Uterus (tissue), 2 donors: ENCODE results near the gene KCTD19.

ENCODE experiments used
- POLR2A ChIP-seq, 2 donors: fragments of 450-650 bp; IDR thresholded peaks; one replicate each; pipeline ENCODE4 v1.6.1; 2016; ENCODE audit warnings: antibody characterized with exemption in 2 of 2, mild to moderate bottlenecking in 1 of 2, moderate library complexity in 1 of 2
- TF ChIP-seq, protein P1 (sequence below), 4 experiments: fragments of 200-600 bp in 2 of 4; fragments of 450-650 bp in 2 of 4; sonication (generic) in 2 of 4; IDR thresholded peaks; one replicate each; pipeline ENCODE4 v1.5.1; 2016 to 2019; ENCODE audit warnings: antibody characterized with exemption in 4 of 4, mild to moderate bottlenecking in 2 of 4, moderate library complexity in 1 of 4

DNA sequence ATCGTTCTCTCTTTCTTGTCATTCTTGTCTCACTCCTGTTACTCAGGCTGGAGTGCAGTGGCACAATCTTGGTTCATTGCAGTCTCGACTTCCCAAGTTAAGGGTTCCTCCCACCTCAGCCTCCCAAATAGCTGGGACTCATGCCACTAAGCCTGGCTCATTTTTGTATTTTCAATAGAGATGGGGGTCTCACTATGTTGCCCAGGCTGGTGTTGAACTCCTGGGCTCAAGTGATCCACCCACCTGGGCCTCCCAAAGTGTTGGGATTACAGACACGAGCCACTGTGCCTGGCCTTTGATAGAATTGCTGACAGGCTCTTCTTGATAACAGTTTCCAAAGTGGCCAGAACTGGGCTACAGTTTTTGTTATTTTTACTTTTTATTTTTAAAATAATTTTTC is 34.5 kb upstream of the KCTD19 start:
- TF ChIP-seq, protein P1, sequence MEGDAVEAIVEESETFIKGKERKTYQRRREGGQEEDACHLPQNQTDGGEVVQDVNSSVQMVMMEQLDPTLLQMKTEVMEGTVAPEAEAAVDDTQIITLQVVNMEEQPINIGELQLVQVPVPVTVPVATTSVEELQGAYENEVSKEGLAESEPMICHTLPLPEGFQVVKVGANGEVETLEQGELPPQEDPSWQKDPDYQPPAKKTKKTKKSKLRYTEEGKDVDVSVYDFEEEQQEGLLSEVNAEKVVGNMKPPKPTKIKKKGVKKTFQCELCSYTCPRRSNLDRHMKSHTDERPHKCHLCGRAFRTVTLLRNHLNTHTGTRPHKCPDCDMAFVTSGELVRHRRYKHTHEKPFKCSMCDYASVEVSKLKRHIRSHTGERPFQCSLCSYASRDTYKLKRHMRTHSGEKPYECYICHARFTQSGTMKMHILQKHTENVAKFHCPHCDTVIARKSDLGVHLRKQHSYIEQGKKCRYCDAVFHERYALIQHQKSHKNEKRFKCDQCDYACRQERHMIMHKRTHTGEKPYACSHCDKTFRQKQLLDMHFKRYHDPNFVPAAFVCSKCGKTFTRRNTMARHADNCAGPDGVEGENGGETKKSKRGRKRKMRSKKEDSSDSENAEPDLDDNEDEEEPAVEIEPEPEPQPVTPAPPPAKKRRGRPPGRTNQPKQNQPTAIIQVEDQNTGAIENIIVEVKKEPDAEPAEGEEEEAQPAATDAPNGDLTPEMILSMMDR (IDR thresholded peaks at IDR 0.05) = no peak
- TF ChIP-seq POLR2A (IDR thresholded peaks at IDR 0.05) = no peak
